H9 (cell line): ENCODE data around the gene PAK6. TPM values are rescaled to one million over a fixed set of nuclear protein-coding genes. Genes with fewer than 3 reads are reported as not detected.

Source experiments
- DNase-seq: peaks from one replicate; pipeline ENCODE4 v3.0.0-alpha.2; 2017
- H2AFZ ChIP-seq: one replicate; pipeline ENCODE4 v1.6.1; 2013; ENCODE audit warnings: mild to moderate bottlenecking, low read length, control low read depth, moderate library complexity
- H2AK5ac ChIP-seq: 2 replicates; pipeline ENCODE4 v1.6.1; 2013; ENCODE audit warnings: low read length, control low read depth, mixed read lengths; ENCODE audit not compliant: insufficient read length
- H2BK120ac ChIP-seq: one replicate; pipeline ENCODE4 v1.6.1; 2013; ENCODE audit warnings: low read depth, mild to moderate bottlenecking, low read length, control low read depth, inconsistent platforms; ENCODE audit not compliant: poor library complexity, severe bottlenecking
- H2BK12ac ChIP-seq: 2 replicates; pipeline ENCODE4 v1.6.1; 2013; ENCODE audit warnings: low read length, control low read depth, mixed read lengths, low read depth; ENCODE audit not compliant: insufficient read length
- H2BK15ac ChIP-seq: 2 replicates; pipeline ENCODE4 v1.6.1; 2013; ENCODE audit warnings: low read depth, low read length, control low read depth
- H2BK20ac ChIP-seq: one replicate; pipeline ENCODE4 v1.6.1; 2013; ENCODE audit warnings: low read depth, mild to moderate bottlenecking, low read length, control low read depth, inconsistent platforms; ENCODE audit not compliant: poor library complexity, severe bottlenecking
- H2BK5ac ChIP-seq: 2 replicates; pipeline ENCODE4 v1.6.1; 2013; ENCODE audit warnings: low read length, control low read depth, mixed read lengths; ENCODE audit not compliant: insufficient read length
- H3K14ac ChIP-seq: 2 replicates; pipeline ENCODE4 v1.6.1; 2013; ENCODE audit warnings: low read length, control low read depth; ENCODE audit not compliant: insufficient read depth
- H3K18ac ChIP-seq: 2 replicates; pipeline ENCODE4 v1.6.1; 2013; ENCODE audit warnings: low read depth, mild to moderate bottlenecking, mixed read lengths, low read length, control low read depth; ENCODE audit not compliant: insufficient read length
- H3K23ac ChIP-seq: 2 replicates; pipeline ENCODE4 v1.6.1; 2013; ENCODE audit warnings: low read length, control low read depth, mixed read lengths, low read depth; ENCODE audit not compliant: insufficient read length
- H3K23me2 ChIP-seq: 2 replicates; pipeline ENCODE4 v1.6.1; 2013; ENCODE audit warnings: low read depth, mild to moderate bottlenecking, mixed read lengths, low read length, control low read depth; ENCODE audit not compliant: insufficient read length, poor library complexity, severe bottlenecking
- H3K27ac ChIP-seq: 2 replicates; pipeline ENCODE4 v1.5.1; 2013; ENCODE audit warnings: low read length, control low read depth, mixed read lengths, low read depth; ENCODE audit not compliant: insufficient read length
- H3K27me3 ChIP-seq: 2 replicates; pipeline ENCODE4 v1.6.1; 2013; ENCODE audit warnings: low read length, control low read depth, inconsistent platforms; ENCODE audit not compliant: insufficient read depth
- H3K4ac ChIP-seq: 2 replicates; pipeline ENCODE4 v1.6.1; 2013; ENCODE audit warnings: low read depth, mild to moderate bottlenecking, control low read depth, inconsistent platforms, low read length, moderate library complexity
- H3K4me1 ChIP-seq: 2 replicates; pipeline ENCODE4 v1.6.1; 2013; ENCODE audit warnings: low read length, control low read depth, inconsistent platforms; ENCODE audit not compliant: insufficient read depth
- H3K4me2 ChIP-seq: 2 replicates; pipeline ENCODE4 v1.6.1; 2013; ENCODE audit warnings: low read length, control low read depth, mixed read lengths; ENCODE audit not compliant: insufficient read length, insufficient read depth
- H3K56ac ChIP-seq: 2 replicates; pipeline ENCODE4 v1.6.1; 2013; ENCODE audit warnings: low read depth, mild to moderate bottlenecking, mixed read lengths, low read length, control low read depth; ENCODE audit not compliant: insufficient read length
- H3K79me1 ChIP-seq: 2 replicates; pipeline ENCODE4 v1.6.1; 2013; ENCODE audit warnings: low read depth, mild to moderate bottlenecking, moderate library complexity, low read length, control low read depth, inconsistent platforms; ENCODE audit not compliant: insufficient read depth, poor library complexity, severe bottlenecking
- H3K79me2 ChIP-seq: 2 replicates; pipeline ENCODE4 v1.6.1; 2013; ENCODE audit warnings: low read length, control low read depth, inconsistent platforms; ENCODE audit not compliant: insufficient read depth
- H3K9ac ChIP-seq: 2 replicates; pipeline ENCODE4 v1.6.1; 2013; ENCODE audit warnings: low read length, control low read depth, mixed read lengths; ENCODE audit not compliant: insufficient read length; ENCODE audit errors: extremely low read depth
- H3K9me3 ChIP-seq: one replicate; pipeline ENCODE4 v1.6.1; 2013; ENCODE audit warnings: low read depth, low read length, inconsistent platforms; ENCODE audit not compliant: control insufficient read depth
- H3T11ph ChIP-seq: one replicate; pipeline ENCODE4 v1.6.1; 2013; ENCODE audit warnings: mild to moderate bottlenecking, low read length, control low read depth, inconsistent platforms
- H4K20me1 ChIP-seq: one replicate; pipeline ENCODE4 v1.6.1; 2013; ENCODE audit not compliant: control insufficient read depth, insufficient read length, insufficient read depth
- H4K5ac ChIP-seq: 2 replicates; pipeline ENCODE4 v1.6.1; 2013; ENCODE audit warnings: low read depth, mild to moderate bottlenecking, mixed read lengths, low read length, control low read depth; ENCODE audit not compliant: insufficient read length
- H4K8ac ChIP-seq: replicated peaks from 2 replicates; pipeline ENCODE4 v1.6.1; 2013; ENCODE audit warnings: low read length, control low read depth, mixed read lengths, low read depth; ENCODE audit not compliant: insufficient read length
- H4K91ac ChIP-seq: 2 replicates; pipeline ENCODE4 v1.6.1; 2013; ENCODE audit warnings: low read depth, mild to moderate bottlenecking, moderate library complexity, mixed read lengths, low read length, control low read depth; ENCODE audit not compliant: insufficient read length
- H3K27ac Mint-ChIP-seq, 3 experiments: 2 replicates in 2 of 3; 3 replicates in 1 of 3; pipeline ENCODE4 v1.8.0; 2020 to 2021; ENCODE audit warnings: mixed read lengths in 3 of 3, mild to moderate bottlenecking in 1 of 3, moderate library complexity in 1 of 3
- H3K27me3 Mint-ChIP-seq: 2 replicates; pipeline ENCODE4 v1.8.0; 2021; ENCODE audit warnings: low read depth, mild to moderate bottlenecking, moderate library complexity, mixed read lengths
- H3K36me3 Mint-ChIP-seq, 3 experiments: 2 replicates in 2 of 3; 3 replicates in 1 of 3; pipeline ENCODE4 v1.8.0; 2020 to 2021; ENCODE audit warnings: low read depth in 3 of 3, mixed read lengths in 3 of 3; ENCODE audit not compliant: insufficient read depth in 1 of 3
- H3K4me1 Mint-ChIP-seq, 2 experiments: 2 replicates each; pipeline ENCODE4 v1.8.0; 2020; ENCODE audit warnings: mixed read lengths in 2 of 2
- H3K4me3 Mint-ChIP-seq, 2 experiments: 2 replicates in 1 of 2; 3 replicates in 1 of 2; pipeline ENCODE4 v1.8.0; 2020 to 2021; ENCODE audit warnings: mild to moderate bottlenecking in 2 of 2, mixed read lengths in 2 of 2, moderate library complexity in 1 of 2
- H3K9me3 Mint-ChIP-seq, 2 experiments: 2 replicates in 1 of 2; 3 replicates in 1 of 2; pipeline ENCODE4 v1.8.0; 2020; ENCODE audit warnings: mild to moderate bottlenecking in 2 of 2, mixed read lengths in 2 of 2, moderate library complexity in 1 of 2
- WGBS: extraction: QIAGEN DNeasy Blood & Tissue Kit; methylation state at CpG from one replicate; pipeline ENCODE4 v1.1.7; 2013; ENCODE audit warnings: missing lambda C conversion rate, low lambda C conversion rate, mixed read lengths; ENCODE audit not compliant: insufficient read length; ENCODE audit errors: extremely low coverage; 5-methylcytosine and 5-hydroxymethylcytosine counted together
- total RNA-seq: library from RNA; stranded (reverse); gene quantifications from 2 replicates; pipeline ENCODE4 v1.2.1, GENCODE V29; 2021
- TF ChIP-seq, protein P1 (sequence below): fragments of 200-600 bp; sonication (generic); conservative IDR thresholded peaks from 3 replicates; pipeline ENCODE4 v1.8.0; 2021; ENCODE audit warnings: antibody characterized with exemption, mild to moderate bottlenecking

Gene PAK6
- total RNA-seq, 1 experiment from 2014 or later, result 7.4 TPM

GRCh38 chr15:40239404-40239692, 485 bp downstream of the PAK6 start:
- no CpG with 5 or more reads among the region's 5 CpGs for WGBS
- H3K4me1 ChIP-seq, result no peaks in the 10 kb centered on the region; the same call in 1 of the 2 replicates
- H3K27ac ChIP-seq, result no peak overlapping the region
- no peak overlapping the region for H4K5ac ChIP-seq
- Mint-ChIP-seq H3K4me1 (peaks cover 26 to 29% of the 10 kb centered on the region in 2 experiments), H3K27ac (peak overlapping the region in 2 of 3 experiments; percentile 17 to 59; a peak in 2 of 7 replicates), H3K36me3 (peaks cover 0 to 2% (median 0%) of the 10 kb centered on the region in 3 experiments; a peak in 1 of 7 replicates), H3K9me3 (no peaks in the 10 kb centered on the region), H3K27me3 (peaks cover 18% of the 10 kb centered on the region), H3K4me3 (peak overlapping the region; percentile 33 to 57; a peak in 4 of 5 replicates)
- DNase-seq, result no peak
- H3K23me2 ChIP-seq, result peaks cover 8% of the 10 kb centered on the region
- no peak overlapping the region for H4K8ac ChIP-seq
- no peak overlapping the region for H2AK5ac ChIP-seq
- no peak overlapping the region for H2AFZ ChIP-seq
- no peak overlapping the region for H3K18ac ChIP-seq
- no peaks in the 10 kb centered on the region for H3K79me1 ChIP-seq
- H3K14ac ChIP-seq, result peak overlapping the region; percentile 24; the same call in 1 of the 2 replicates
- H3K23ac ChIP-seq, result no peak overlapping the region
- TF ChIP-seq, protein P1, sequence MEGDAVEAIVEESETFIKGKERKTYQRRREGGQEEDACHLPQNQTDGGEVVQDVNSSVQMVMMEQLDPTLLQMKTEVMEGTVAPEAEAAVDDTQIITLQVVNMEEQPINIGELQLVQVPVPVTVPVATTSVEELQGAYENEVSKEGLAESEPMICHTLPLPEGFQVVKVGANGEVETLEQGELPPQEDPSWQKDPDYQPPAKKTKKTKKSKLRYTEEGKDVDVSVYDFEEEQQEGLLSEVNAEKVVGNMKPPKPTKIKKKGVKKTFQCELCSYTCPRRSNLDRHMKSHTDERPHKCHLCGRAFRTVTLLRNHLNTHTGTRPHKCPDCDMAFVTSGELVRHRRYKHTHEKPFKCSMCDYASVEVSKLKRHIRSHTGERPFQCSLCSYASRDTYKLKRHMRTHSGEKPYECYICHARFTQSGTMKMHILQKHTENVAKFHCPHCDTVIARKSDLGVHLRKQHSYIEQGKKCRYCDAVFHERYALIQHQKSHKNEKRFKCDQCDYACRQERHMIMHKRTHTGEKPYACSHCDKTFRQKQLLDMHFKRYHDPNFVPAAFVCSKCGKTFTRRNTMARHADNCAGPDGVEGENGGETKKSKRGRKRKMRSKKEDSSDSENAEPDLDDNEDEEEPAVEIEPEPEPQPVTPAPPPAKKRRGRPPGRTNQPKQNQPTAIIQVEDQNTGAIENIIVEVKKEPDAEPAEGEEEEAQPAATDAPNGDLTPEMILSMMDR, result no peak
- H2BK120ac ChIP-seq, result no peak overlapping the region
- no peak overlapping the region for H2BK5ac ChIP-seq
- no peak overlapping the region for H3T11ph ChIP-seq
- no peak overlapping the region for H3K9ac ChIP-seq
- H3K4me2 ChIP-seq, result peak overlapping the region; percentile 37
- no peak overlapping the region for H2BK15ac ChIP-seq
- no peaks in the 10 kb centered on the region for H4K20me1 ChIP-seq
- H2BK20ac ChIP-seq, result no peak overlapping the region
- no peak overlapping the region for H2BK12ac ChIP-seq
- H3K4ac ChIP-seq, result no peak overlapping the region
- H3K56ac ChIP-seq, result no peak overlapping the region
- H3K79me2 ChIP-seq, result no peaks in the 10 kb centered on the region
- H3K9me3 ChIP-seq, result no peaks in the 10 kb centered on the region
- H3K27me3 ChIP-seq, result no peaks in the 10 kb centered on the region
- H4K91ac ChIP-seq, result no peak overlapping the region
